Natural killer cell (primary cell): Measurements from ENCODE around the gene CD48. TPM values are rescaled to one million over a fixed set of nuclear protein-coding genes. Genes with fewer than 3 reads are reported as not detected.

Source experiments
- ATAC-seq, 3 donors: fragments of 150-1000 bp in 2 of 3; fragments of 200-7000 bp in 1 of 3; cut with Tn5 transposase; 1 replicate in 1 of 3; 2 replicates in 2 of 3; pipeline ENCODE4 v1.10.0; 2021; ENCODE audit warnings: mild to moderate bottlenecking in 2 of 3, moderate library complexity in 2 of 3
- DNase-seq, 2 donors: peaks; one replicate each; pipeline versions ENCODE4 v3.0.0 to v3.0.0-alpha.2; 2013 to 2021; ENCODE audit warnings: mixed read lengths in 1 of 2
- H3K27ac ChIP-seq: one replicate; pipeline ENCODE4 v1.5.1; 2013; ENCODE audit warnings: mild to moderate bottlenecking, low read length
- H3K27me3 ChIP-seq: one replicate; pipeline ENCODE4 v1.6.1; 2013; ENCODE audit warnings: low read length; ENCODE audit not compliant: control insufficient read depth, insufficient read depth
- H3K36me3 ChIP-seq: one replicate; pipeline ENCODE4 v1.6.1; 2013; ENCODE audit warnings: low read length; ENCODE audit not compliant: control insufficient read depth, insufficient read depth
- H3K4me1 ChIP-seq: one replicate; pipeline ENCODE4 v1.6.1; 2013; ENCODE audit warnings: low read length; ENCODE audit not compliant: control insufficient read depth, insufficient read depth
- H3K4me3 ChIP-seq: one replicate; pipeline ENCODE4 v1.5.1; 2013; ENCODE audit warnings: low read length
- H3K9me3 ChIP-seq: one replicate; pipeline ENCODE4 v1.6.1; 2013; ENCODE audit warnings: low read length; ENCODE audit not compliant: control insufficient read depth, insufficient read depth
- H3K27ac Mint-ChIP-seq, 2 donors: one replicate each; pipeline ENCODE4 v1.8.0; 2022; ENCODE audit warnings: mild to moderate bottlenecking in 2 of 2, mixed read lengths in 2 of 2, moderate library complexity in 1 of 2
- H3K27me3 Mint-ChIP-seq, 2 donors: one replicate each; pipeline ENCODE4 v1.8.0; 2022; ENCODE audit warnings: low read depth in 2 of 2, mixed read lengths in 2 of 2
- H3K36me3 Mint-ChIP-seq: one replicate; pipeline ENCODE4 v1.8.0; 2022; ENCODE audit warnings: mixed read lengths
- H3K4me1 Mint-ChIP-seq, 2 donors: one replicate each; pipeline ENCODE4 v1.8.0; 2022; ENCODE audit warnings: mixed read lengths in 2 of 2
- H3K4me3 Mint-ChIP-seq: one replicate; pipeline ENCODE4 v1.8.0; 2022; ENCODE audit warnings: mild to moderate bottlenecking, moderate library complexity, mixed read lengths
- H3K9me3 Mint-ChIP-seq, 2 donors: one replicate each; pipeline ENCODE4 v1.8.0; 2022; ENCODE audit warnings: mixed read lengths in 2 of 2
- CTCF ChIP-seq: fragments of 200-600 bp; IDR thresholded peaks from one replicate; pipeline ENCODE4 v1.8.0; 2022; ENCODE audit warnings: antibody characterized with exemption
- WGBS: methylation state at CpG from one replicate; pipeline ENCODE4 v1.1.7; 2013; ENCODE audit warnings: missing lambda C conversion rate; ENCODE audit not compliant: insufficient coverage; 5-methylcytosine and 5-hydroxymethylcytosine counted together
- intact Hi-C: fragments of 100-400 bp; cut with micrococcal nuclease; formaldehyde crosslinking; loops from one replicate; pipeline ENCODE4 v1.14.2; 2022
- total RNA-seq, 4 donors: library from RNA; stranded (reverse); fragments of 120-200 nt in 1 of 4; gene quantifications; one replicate each; pipeline versions ENCODE4 v1.2.3 to v1.2.4, GENCODE V29; 2013 to 2022

CD48 gene
- total RNA-seq, 3 donors from 2014 or later (not counting 1 experiment from before 2014, with no cell fraction given) = 213 to 249 (median 223) TPM

- peaks cover 68% of the 10 kb centered on the region for H3K4me1 ChIP-seq
- Mint-ChIP-seq H3K4me3 (peak overlapping the region; percentile 88), H3K4me1 (peaks cover 96 to 97% of the 10 kb centered on the region in 2 donors), H3K27ac (peak overlapping the region; percentile 88 to 96), H3K36me3 (peaks cover 23% of the 10 kb centered on the region), H3K9me3 (peaks cover 0 to under 1% of the 10 kb centered on the region in 2 donors), H3K27me3 (no peaks in the 10 kb centered on the region)
- no peaks in the 10 kb centered on the region for H3K27me3 ChIP-seq
- DNase-seq (peak in 1 of 2 donors; percentile 48), ATAC-seq (no peak)
- H3K27ac ChIP-seq = peak overlapping the region; percentile 87
- intact Hi-C loops = loop anchor here (10.0 kb wide), 1 partner anchor 308 kb away; no protein-coding TSS in a partner anchor
- no peak overlapping the region for H3K4me3 ChIP-seq
- no peaks in the 10 kb centered on the region for H3K9me3 ChIP-seq
- TF ChIP-seq CTCF = no peak
- 71% methylated on average over 1 of the region's 3 CpGs for WGBS
- peaks cover 16% of the 10 kb centered on the region for H3K36me3 ChIP-seq
Measured at GRCh38 chr1:160743266-160743665, 31.6 kb upstream of the CD48 start.

DNA sequence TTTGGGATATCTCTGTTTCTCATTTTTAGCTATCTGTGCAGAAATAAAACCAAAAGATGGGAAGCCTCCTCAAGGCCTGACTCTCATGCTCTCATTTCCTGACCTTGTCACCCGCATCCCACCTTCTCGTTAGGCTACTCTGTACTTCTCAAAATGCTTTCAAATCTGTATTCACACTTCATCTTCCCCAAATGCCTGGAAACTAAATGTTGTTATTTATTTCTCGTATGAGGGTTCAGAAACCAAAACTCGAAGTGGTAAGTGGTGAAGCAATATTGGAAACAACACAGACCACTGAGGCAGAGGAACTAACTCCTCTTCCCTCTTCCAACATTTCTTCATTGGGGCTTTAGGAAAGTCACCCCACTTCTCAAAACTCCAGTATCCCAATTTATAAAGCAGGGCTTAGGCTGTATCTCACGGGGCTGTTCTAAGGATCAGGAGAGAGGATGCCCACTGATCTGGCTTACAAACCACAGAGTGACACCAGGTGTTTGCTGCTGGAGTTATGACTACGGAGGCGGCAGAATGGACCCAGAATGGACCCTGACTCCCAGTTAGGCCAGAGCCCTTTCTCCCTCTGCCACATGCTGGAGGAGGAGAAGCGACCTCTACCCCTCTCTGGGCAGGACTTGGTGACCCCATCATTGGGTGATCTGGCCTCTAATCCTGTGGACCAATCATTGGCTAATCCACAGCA lies 31.0 kb upstream of the CD48 start:
- intact Hi-C loops = loop anchor here (10.0 kb wide), 1 partner anchor 308 kb away; no protein-coding TSS in a partner anchor

GRCh38 chr1:160741612-160742348 lies 30.2 kb upstream of the CD48 start:
- Histone ChIP-seq H3K4me1 (peaks cover 58% of the 10 kb centered on the region), H3K27ac (peak overlapping the region; percentile 87), H3K27me3 (no peaks in the 10 kb centered on the region), H3K9me3 (peaks cover 8% of the 10 kb centered on the region), H3K4me3 (peak overlapping the region; percentile 43), H3K36me3 (peaks cover 11% of the 10 kb centered on the region)
- Mint-ChIP-seq H3K4me1 (peaks cover 91 to 94% of the 10 kb centered on the region in 2 donors), H3K9me3 (peaks cover 0 to 10% of the 10 kb centered on the region in 2 donors), H3K4me3 (peak overlapping the region; percentile 88), H3K27ac (peak overlapping the region; percentile 88 to 96), H3K27me3 (no peaks in the 10 kb centered on the region), H3K36me3 (peaks cover 22% of the 10 kb centered on the region)
- intact Hi-C loops = loop anchor here (10.0 kb wide), 1 partner anchor 307 kb away; no protein-coding TSS in a partner anchor
- no peak for TF ChIP-seq CTCF
- ATAC-seq (no peak), DNase-seq (no peak)
- WGBS = 60% methylated on average over 5 of the region's 5 CpGs

More for the DNA sequence above, 31.0 kb upstream of the CD48 start:
- Histone ChIP-seq H3K4me3 (peak overlapping the region; percentile 43), H3K4me1 (peaks cover 62% of the 10 kb centered on the region), H3K27me3 (no peaks in the 10 kb centered on the region), H3K9me3 (peaks cover under 1% of the 10 kb centered on the region), H3K27ac (peak overlapping the region; percentile 87), H3K36me3 (peaks cover 11% of the 10 kb centered on the region)
- WGBS = 60% methylated on average over 6 of the region's 8 CpGs
- DNase-seq = peak in 1 of 2 donors; percentile 43
- no peak for TF ChIP-seq CTCF
- peaks cover 0 to 6% of the 10 kb centered on the region in 2 donors for H3K9me3 Mint-ChIP-seq
- H3K4me3 Mint-ChIP-seq = peak overlapping the region; percentile 88
- peaks cover 92 to 97% of the 10 kb centered on the region in 2 donors for H3K4me1 Mint-ChIP-seq
- H3K27me3 Mint-ChIP-seq = no peaks in the 10 kb centered on the region
- peak overlapping the region; percentile 88 to 96 for H3K27ac Mint-ChIP-seq
- peaks cover 17% of the 10 kb centered on the region for H3K36me3 Mint-ChIP-seq
- peak in 1 of 3 donors; percentile 5 for ATAC-seq
